Keratinocyte (primary cell): ENCODE results near the gene NUP205. TPM values are rescaled to one million over a fixed set of nuclear protein-coding genes. Genes with fewer than 3 reads are reported as not detected.
A peak's percentile ranks its signal among the peaks of the same experiment; 100 is the strongest.

Source experiments
- DNase-seq: peaks from one replicate; pipeline ENCODE4 v3.0.0-alpha.2; 2011; ENCODE audit warnings: low read depth, missing footprints, low spot score
- FAIRE-seq: peaks from 2 replicates; lab custom pipeline; 2011; peaks lifted over from hg19 to GRCh38; lab: Jason Lieb, UNC
- H2AFZ ChIP-seq: 2 replicates; pipeline ENCODE4 v1.6.0; 2012; ENCODE audit warnings: low read length, control low read depth, inconsistent platforms; ENCODE audit not compliant: control insufficient read depth
- H3K27ac ChIP-seq: 2 replicates; pipeline ENCODE4 v1.5.1; 2011; ENCODE audit warnings: low read length; ENCODE audit not compliant: control insufficient read depth, insufficient read depth
- H3K27me3 ChIP-seq: 3 replicates; pipeline ENCODE4 v1.6.0; 2011; ENCODE audit warnings: low read length; ENCODE audit not compliant: control insufficient read depth, insufficient read depth; ENCODE audit errors: extremely low read depth
- H3K36me3 ChIP-seq, 2 experiments: 2 replicates in 1 of 2; 3 replicates in 1 of 2; pipeline ENCODE4 v1.5.1; 2011; ENCODE audit warnings: low read length in 2 of 2, mild to moderate bottlenecking in 1 of 2; ENCODE audit not compliant: control insufficient read depth in 2 of 2, insufficient read depth in 2 of 2; ENCODE audit errors: extremely low read depth in 1 of 2
- H3K4me1 ChIP-seq: 3 replicates; pipeline ENCODE4 v1.5.1; 2011; ENCODE audit warnings: low read length; ENCODE audit not compliant: control insufficient read depth, insufficient read depth; ENCODE audit errors: extremely low read depth
- H3K4me2 ChIP-seq: 3 replicates; pipeline ENCODE4 v1.6.0; 2011; ENCODE audit warnings: low read depth, low read length; ENCODE audit not compliant: control insufficient read depth, insufficient read depth; ENCODE audit errors: extremely low read depth
- H3K4me3 ChIP-seq, 3 experiments: fragments of 200-600 bp in 1 of 3; sonication (generic) in 1 of 3; 2 replicates in 2 of 3; 3 replicates in 1 of 3; pipeline ENCODE4 v1.5.1; 2011 to 2016; ENCODE audit warnings: low read length in 3 of 3, mild to moderate bottlenecking in 3 of 3, control low read depth in 2 of 3, inconsistent platforms in 1 of 3, low read depth in 1 of 3, mixed read lengths in 1 of 3, mixed run types in 1 of 3, moderate library complexity in 1 of 3; ENCODE audit not compliant: control insufficient read depth in 2 of 3, insufficient read depth in 2 of 3; ENCODE audit errors: extremely low read depth in 1 of 3
- H3K79me2 ChIP-seq: 2 replicates; pipeline ENCODE4 v1.6.0; 2012; ENCODE audit warnings: low read length; ENCODE audit not compliant: control insufficient read depth, insufficient read depth
- H3K9ac ChIP-seq: 3 replicates; pipeline ENCODE4 v1.6.0; 2011; ENCODE audit warnings: low read length; ENCODE audit not compliant: control insufficient read depth, insufficient read depth; ENCODE audit errors: extremely low read depth
- H3K9me1 ChIP-seq: 3 replicates; pipeline ENCODE4 v1.6.0; 2011; ENCODE audit warnings: low read length; ENCODE audit not compliant: control insufficient read depth, insufficient read depth; ENCODE audit errors: extremely low read depth
- H3K9me3 ChIP-seq: 2 replicates; pipeline ENCODE4 v1.5.1; 2012; ENCODE audit warnings: low read depth, low read length; ENCODE audit not compliant: control insufficient read depth
- H4K20me1 ChIP-seq: 3 replicates; pipeline ENCODE4 v1.6.0; 2011; ENCODE audit warnings: low read length; ENCODE audit not compliant: control insufficient read depth, insufficient read depth; ENCODE audit errors: extremely low read depth
- CTCF ChIP-seq, 3 experiments: IDR thresholded peaks in 1 of 3; conservative IDR thresholded peaks in 1 of 3; optimal IDR thresholded peaks in 1 of 3; 2 replicates in 2 of 3; 3 replicates in 1 of 3; pipeline versions ENCODE3 to v1.5.1; 2011; ENCODE audit warnings: low read length in 3 of 3, mild to moderate bottlenecking in 3 of 3, moderate library complexity in 2 of 3, control low read depth in 1 of 3, inconsistent platforms in 1 of 3; ENCODE audit not compliant: insufficient read depth in 2 of 3; ENCODE audit errors: extremely low read depth in 1 of 3
- EZH2 ChIP-seq: IDR thresholded peaks from one replicate; pipeline ENCODE4 v1.6.1; 2012; ENCODE audit warnings: inconsistent platforms, mild to moderate bottlenecking, low read length, moderate library complexity
- dilution Hi-C: fragments of 300-500 bp; cut with MboI; formaldehyde crosslinking; loops from one replicate; pipeline ENCODE4 v1.7.0; 2020; ENCODE audit warnings: low sequenced_read_pairs; ENCODE audit not compliant: extremely low pct_ligation_motif_present
- polyA plus RNA-seq, 5 experiments: library from polyadenylated mRNA; depleted of rRNA in 3 of 5; stranded (reverse) in 3 of 5; stranded (forward) in 1 of 5; unstranded in 1 of 5; fragments of >200 nt; gene quantifications; 1 replicate in 1 of 5; 2 replicates in 3 of 5; 3 replicates in 1 of 5; pipeline versions ENCODE4 v1.2.1 to v1.2.3, GENCODE V29; 2011 to 2012; ENCODE audit warnings: missing spikeins in 2 of 5, low read depth in 1 of 5, low replicate concordance in 1 of 5

NUP205 gene
- polyA plus RNA-seq, 1 donor (not counting 4 experiments of a cell fraction or from before 2014, with no cell fraction given), result 74.6 TPM

DNA sequence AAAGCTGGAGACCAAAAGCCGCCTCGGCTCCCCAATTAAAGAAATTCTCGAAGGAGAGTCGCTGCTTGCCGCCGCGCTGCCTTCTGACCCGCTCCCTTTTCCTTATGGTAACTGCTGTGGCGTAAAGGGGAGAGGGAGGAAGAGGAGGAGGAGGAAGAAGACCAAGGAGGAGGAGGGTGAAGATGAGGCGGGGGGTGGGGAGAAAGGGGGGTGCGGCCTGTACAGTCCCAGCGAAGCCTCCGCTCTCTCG lies 48.2 kb upstream of the NUP205 start:
- Histone ChIP-seq H4K20me1 (peaks cover 2% of the 10 kb centered on the region), H2AFZ (peak overlapping the region; percentile 98), H3K9me1 (no peaks in the 10 kb centered on the region), H3K4me3 (peak overlapping the region; percentile 80 to 100 (median 100)), H3K9me3 (no peaks in the 10 kb centered on the region), H3K36me3 (peaks cover 0 to 3% of the 10 kb centered on the region in 2 experiments), H3K79me2 (peaks cover 51% of the 10 kb centered on the region), H3K27ac (peak overlapping the region; percentile 98), H3K4me2 (peak overlapping the region; percentile 93), H3K4me1 (peaks cover 20% of the 10 kb centered on the region), H3K9ac (peak overlapping the region; percentile 99), H3K27me3 (no peaks in the 10 kb centered on the region)
- FAIRE-seq (no peak), DNase-seq (no peak)
- dilution Hi-C loops, result no loop called here
- TF ChIP-seq EZH2 (no peak), CTCF (optimal IDR thresholded peaks at IDR 0.05 in 1 of 3, IDR thresholded peaks at IDR 0.05 in 1 of 3, conservative IDR thresholded peaks at IDR 0.05 in 1 of 3; ENCODE audit: extremely low read depth in 1 of 3, insufficient read depth in 2 of 3, low read length in 3 of 3) (no peak)

DNA sequence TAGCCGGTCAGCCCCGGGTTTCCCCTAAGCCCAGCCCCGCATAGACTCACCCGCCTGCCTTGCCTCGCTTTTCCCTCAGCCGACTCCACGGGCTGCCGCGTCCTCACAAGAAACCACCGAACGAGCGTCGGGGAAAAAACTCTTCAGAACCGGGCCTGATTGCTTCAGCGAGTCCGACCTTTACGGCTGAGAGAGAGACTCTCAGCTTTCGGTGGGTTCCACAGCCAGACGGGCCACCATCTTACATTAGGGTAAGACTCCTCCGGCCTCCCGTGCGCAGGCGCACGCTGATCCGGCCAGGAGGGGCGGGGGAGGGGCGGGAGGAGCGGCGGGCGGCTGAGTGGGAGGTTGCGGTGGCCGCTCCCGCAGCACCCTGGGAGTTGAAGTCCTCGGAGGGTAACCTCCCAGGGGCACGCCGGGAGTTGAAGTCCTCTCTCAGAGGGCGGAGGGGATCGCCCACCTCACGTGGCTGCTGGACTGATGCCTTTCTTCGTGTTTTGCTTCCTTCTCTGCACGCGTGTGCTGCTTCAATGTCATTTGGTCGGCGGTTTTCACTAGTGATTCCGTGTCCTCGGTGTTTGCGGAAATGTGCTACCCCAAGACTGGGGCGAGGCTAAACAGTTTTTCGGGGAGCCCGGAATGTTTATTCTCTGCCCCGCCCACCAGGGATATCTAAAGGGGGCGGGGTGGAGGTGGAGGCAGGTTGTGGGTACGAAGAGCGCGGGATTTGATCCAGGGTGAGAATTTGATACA lies 47.7 kb upstream of the NUP205 start, which contains the start of gene CNOT4:
Gene CNOT4, minus strand, starts transcription at position 264 of the 753 bp plus-strand sequence. CDS start 71,771 bp downstream, outside the sequence.
- peaks cover 0 to 3% of the 10 kb centered on the region in 2 experiments for H3K36me3 ChIP-seq
- peaks cover 20% of the 10 kb centered on the region for H3K4me1 ChIP-seq
- peaks cover 2% of the 10 kb centered on the region for H4K20me1 ChIP-seq
- H3K79me2 ChIP-seq, result peaks cover 47% of the 10 kb centered on the region
- DNase-seq, result peak; percentile 71
- FAIRE-seq, result no peak
- no peaks in the 10 kb centered on the region for H3K9me3 ChIP-seq
- no peak for TF ChIP-seq CTCF (optimal IDR thresholded peaks at IDR 0.05 in 1 of 3, IDR thresholded peaks at IDR 0.05 in 1 of 3, conservative IDR thresholded peaks at IDR 0.05 in 1 of 3; ENCODE audit: extremely low read depth in 1 of 3, insufficient read depth in 2 of 3, low read length in 3 of 3)
- TF ChIP-seq EZH2, result no peak
- H3K9me1 ChIP-seq, result no peaks in the 10 kb centered on the region
- H3K27ac ChIP-seq, result peak within 1 kb of the TSS; percentile 98
- peak within 1 kb of the TSS; percentile 100 for H3K4me2 ChIP-seq
- peak within 1 kb of the TSS; percentile 100 for H2AFZ ChIP-seq
- H3K27me3 ChIP-seq, result no peaks in the 10 kb centered on the region
- dilution Hi-C loops, result no loop called here
- H3K4me3 ChIP-seq, result peak within 1 kb of the TSS; percentile 80 to 100 (median 100)
- H3K9ac ChIP-seq, result peak within 1 kb of the TSS; percentile 99
